Measurements from ENCODE around the gene CYLD. TPM values are rescaled to one million over a fixed set of nuclear protein-coding genes. Genes with fewer than 3 reads are reported as not detected.

Gene CYLD
- total RNA-seq, 1 experiment from 2014 or later, result 11.9 TPM

DNA sequence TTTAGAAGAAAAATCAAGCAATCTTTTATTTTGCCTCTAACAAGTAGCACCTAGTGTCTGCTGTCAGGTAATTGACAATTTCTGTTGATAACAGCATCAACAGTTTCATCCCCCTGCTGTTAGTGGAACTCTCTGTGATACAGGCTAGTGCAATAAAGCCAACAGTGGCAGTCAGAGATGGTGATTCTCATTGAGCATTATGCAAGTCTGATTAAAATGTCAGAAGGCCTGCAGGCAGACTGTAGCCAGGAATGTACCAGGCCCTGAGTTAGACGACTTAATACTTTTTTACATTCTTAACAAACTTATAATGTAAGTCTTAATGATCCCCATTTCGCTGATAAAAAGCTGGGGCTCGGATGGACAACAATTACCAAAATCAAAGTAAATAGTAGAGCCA lies 14.6 kb downstream of the CYLD start:
- no peaks in the 10 kb centered on the region for H3K36me3 ChIP-seq (ENCODE audit: control insufficient read depth in 1 of 2, insufficient read depth in 2 of 2, low read length in 2 of 2)

More for the DNA sequence above, 14.6 kb downstream of the CYLD start:
- no peaks in the 10 kb centered on the region for H3K9me2 ChIP-seq (ENCODE audit: insufficient read depth)
- no peaks in the 10 kb centered on the region for H3K27me3 ChIP-seq (ENCODE audit: insufficient read depth, low read length)
- no peak overlapping the region for H3K4me3 ChIP-seq (replicated peaks in 1 of 2; ENCODE audit: low read depth in 1 of 2, low read length in 2 of 2)
- H4K20me1 ChIP-seq (ENCODE audit: insufficient read depth), result no peaks in the 10 kb centered on the region
- H3K9me3 ChIP-seq (ENCODE audit: control insufficient read depth in 1 of 2, insufficient read depth in 1 of 2, low read depth in 1 of 2, low read length in 2 of 2), result no peaks in the 10 kb centered on the region
- H3K4me1 ChIP-seq (ENCODE audit: control insufficient read depth in 1 of 2, insufficient read depth in 2 of 2, low read length in 2 of 2), result no peaks in the 10 kb centered on the region
- no TSS peak for BruUV-seq (replicated peaks)
- no peaks in the 10 kb centered on the region for H3K79me2 ChIP-seq (ENCODE audit: insufficient read depth, low read length)
- H3K4me2 ChIP-seq (ENCODE audit: low read length), result no peak overlapping the region
- RAD21 ChIA-PET (ENCODE audit: low non-redundant PET in 1 of 2, low total read pairs in 2 of 2, uncharacterized antibody in 2 of 2, unreplicated experiment in 2 of 2), result interaction anchor here in 1 of 2 experiments (0.5 kb wide), 1 partner anchor 252 kb away, joined by 12 read pairs; no protein-coding TSS in a partner anchor
- no peak overlapping the region for H2AFZ ChIP-seq (ENCODE audit: low read depth, low read length, poor library complexity, severe bottlenecking)
- CTCF ChIA-PET, result interaction anchor here (1.0 to 1.3 kb wide), 2 partner anchors 50 kb away, joined by 4 to 5 read pairs; no protein-coding TSS in a partner anchor
- H3K9ac ChIP-seq (ENCODE audit: low read length), result no peak overlapping the region
- POLR2A ChIA-PET, result no interaction called here
- ATAC-seq (no peak), DNase-seq (ENCODE audit: low read depth, low spot score) (no peak)
- TF ChIP-seq RAD21 (IDR thresholded peaks at IDR 0.05; ENCODE audit: low read depth) (no peak), CEBPB (IDR thresholded peaks at IDR 0.05; ENCODE audit: low read depth) (no peak), SP1 (IDR thresholded peaks at IDR 0.05; ENCODE audit: low read depth) (no peak), JUND (IDR thresholded peaks at IDR 0.05) (no peak), TCF7L2 (IDR thresholded peaks at IDR 0.05; ENCODE audit: borderline replicate concordance, extremely low read depth, insufficient read depth, insufficient read length) (no peak), ZFX (IDR thresholded peaks at IDR 0.05) (no peak), EGR1 (IDR thresholded peaks at IDR 0.05; ENCODE audit: low read depth) (no peak), POLR2A (IDR thresholded peaks at IDR 0.05; ENCODE audit: borderline replicate concordance, extremely low read depth, insufficient read depth, insufficient read length) (no peak), EZH2phosphoT487 (IDR thresholded peaks at IDR 0.05; ENCODE audit: borderline replicate concordance) (no peak), POLR2AphosphoS5 (IDR thresholded peaks at IDR 0.05; ENCODE audit: low read depth, low read length) (no peak), ELF1 (IDR thresholded peaks at IDR 0.05; ENCODE audit: borderline replicate concordance, low read depth) (no peak), SIN3A (IDR thresholded peaks at IDR 0.05; ENCODE audit: low read depth) (no peak), ZNF274 (IDR thresholded peaks at IDR 0.05; ENCODE audit: low read depth, low read length) (no peak), EZH2 (IDR thresholded peaks at IDR 0.05) (no peak), CTCF (IDR thresholded peaks at IDR 0.05 in 2 of 3, conservative IDR thresholded peaks at IDR 0.05 in 1 of 3; ENCODE audit: borderline replicate concordance in 1 of 3, insufficient read depth in 1 of 3, low read depth in 2 of 3, low read length in 2 of 3) (no peak)
- TF ChIP-seq, protein P1, sequence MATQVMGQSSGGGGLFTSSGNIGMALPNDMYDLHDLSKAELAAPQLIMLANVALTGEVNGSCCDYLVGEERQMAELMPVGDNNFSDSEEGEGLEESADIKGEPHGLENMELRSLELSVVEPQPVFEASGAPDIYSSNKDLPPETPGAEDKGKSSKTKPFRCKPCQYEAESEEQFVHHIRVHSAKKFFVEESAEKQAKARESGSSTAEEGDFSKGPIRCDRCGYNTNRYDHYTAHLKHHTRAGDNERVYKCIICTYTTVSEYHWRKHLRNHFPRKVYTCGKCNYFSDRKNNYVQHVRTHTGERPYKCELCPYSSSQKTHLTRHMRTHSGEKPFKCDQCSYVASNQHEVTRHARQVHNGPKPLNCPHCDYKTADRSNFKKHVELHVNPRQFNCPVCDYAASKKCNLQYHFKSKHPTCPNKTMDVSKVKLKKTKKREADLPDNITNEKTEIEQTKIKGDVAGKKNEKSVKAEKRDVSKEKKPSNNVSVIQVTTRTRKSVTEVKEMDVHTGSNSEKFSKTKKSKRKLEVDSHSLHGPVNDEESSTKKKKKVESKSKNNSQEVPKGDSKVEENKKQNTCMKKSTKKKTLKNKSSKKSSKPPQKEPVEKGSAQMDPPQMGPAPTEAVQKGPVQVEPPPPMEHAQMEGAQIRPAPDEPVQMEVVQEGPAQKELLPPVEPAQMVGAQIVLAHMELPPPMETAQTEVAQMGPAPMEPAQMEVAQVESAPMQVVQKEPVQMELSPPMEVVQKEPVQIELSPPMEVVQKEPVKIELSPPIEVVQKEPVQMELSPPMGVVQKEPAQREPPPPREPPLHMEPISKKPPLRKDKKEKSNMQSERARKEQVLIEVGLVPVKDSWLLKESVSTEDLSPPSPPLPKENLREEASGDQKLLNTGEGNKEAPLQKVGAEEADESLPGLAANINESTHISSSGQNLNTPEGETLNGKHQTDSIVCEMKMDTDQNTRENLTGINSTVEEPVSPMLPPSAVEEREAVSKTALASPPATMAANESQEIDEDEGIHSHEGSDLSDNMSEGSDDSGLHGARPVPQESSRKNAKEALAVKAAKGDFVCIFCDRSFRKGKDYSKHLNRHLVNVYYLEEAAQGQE (IDR thresholded peaks at IDR 0.05; ENCODE audit: low read depth), result no peak
- TF ChIP-seq, protein P2, sequence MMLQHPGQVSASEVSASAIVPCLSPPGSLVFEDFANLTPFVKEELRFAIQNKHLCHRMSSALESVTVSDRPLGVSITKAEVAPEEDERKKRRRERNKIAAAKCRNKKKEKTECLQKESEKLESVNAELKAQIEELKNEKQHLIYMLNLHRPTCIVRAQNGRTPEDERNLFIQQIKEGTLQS (IDR thresholded peaks at IDR 0.05), result no peak
- TF ChIP-seq, protein P3, sequence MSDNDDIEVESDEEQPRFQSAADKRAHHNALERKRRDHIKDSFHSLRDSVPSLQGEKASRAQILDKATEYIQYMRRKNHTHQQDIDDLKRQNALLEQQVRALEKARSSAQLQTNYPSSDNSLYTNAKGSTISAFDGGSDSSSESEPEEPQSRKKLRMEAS (IDR thresholded peaks at IDR 0.05), result no peak
- H3K27ac ChIP-seq (ENCODE audit: low read depth, low read length), result no peak overlapping the region
- intact Hi-C loops (cut with micrococcal nuclease), result no loop called here
